GM19025 (cell line): ENCODE data around the gene ZNF717.
"Not testable (repeated sequence)": the region's sequence is repeated elsewhere in the genome, so short reads cannot be mapped to it uniquely, and the experiment has no call there.

Experiments
- ATAC-seq: cut with Tn5 transposase; IDR thresholded peaks from one replicate; pipeline ENCODE4 v1.9.1; 2021; ENCODE audit warnings: mild to moderate bottlenecking, low read depth, moderate library complexity; ENCODE audit not compliant: unreplicated experiment

Gene ZNF717

GRCh38 chr3:75785081-75785755 lies at the start of gene ZNF717:
ZNF717 (minus strand) TSS chr3:75785549; CDS start chr3:75783362, 2,187 bp downstream.
- ATAC-seq = not testable (repeated sequence)

GRCh38 chr3:75831076-75831475 lies 45.7 kb upstream of the ZNF717 start:
- ATAC-seq = not testable (repeated sequence)

- not testable (repeated sequence) for ATAC-seq
Measured at GRCh38 chr3:75818019-75818418, 32.7 kb upstream of the ZNF717 start.

GRCh38 chr3:75816287-75817180 lies 31.2 kb upstream of the ZNF717 start:
- ATAC-seq = not testable (repeated sequence)

- ATAC-seq = no peak
Measured at GRCh38 chr3:75814797-75815196, 29.4 kb upstream of the ZNF717 start.

- no peak for ATAC-seq
Measured at GRCh38 chr3:75782506-75782905, 2.8 kb downstream of the ZNF717 start.

- no peak for ATAC-seq
Measured at GRCh38 chr3:75781079-75781745, 4.1 kb downstream of the ZNF717 start.

- not testable (repeated sequence) for ATAC-seq
Measured at GRCh38 chr3:75777742-75778141, 7.6 kb downstream of the ZNF717 start.

GRCh38 chr3:75771631-75772030 lies 13.7 kb downstream of the ZNF717 start:
- not testable (repeated sequence) for ATAC-seq

GRCh38 chr3:75768303-75769017 lies 16.9 kb downstream of the ZNF717 start:
- no peak for ATAC-seq

- ATAC-seq = no peak
Measured at GRCh38 chr3:75737831-75738493, 47.4 kb downstream of the ZNF717 start.

- ATAC-seq = no peak
Measured at GRCh38 chr3:75727985-75728384, 57.4 kb downstream of the ZNF717 start.

- ATAC-seq = no peak
Measured at GRCh38 chr3:75692061-75692460, 93.3 kb downstream of the ZNF717 start.

GRCh38 chr3:75687323-75687722 lies 98.0 kb downstream of the ZNF717 start:
- no peak for ATAC-seq
